ENCODE data around the gene SPAAR. TPM values are rescaled to one million over a fixed set of nuclear protein-coding genes. Genes with fewer than 3 reads are reported as not detected.

SPAAR gene
- total RNA-seq, 6 donors from 2014 or later, result 3.3 to 19.9 (median 8.5) TPM

DNA sequence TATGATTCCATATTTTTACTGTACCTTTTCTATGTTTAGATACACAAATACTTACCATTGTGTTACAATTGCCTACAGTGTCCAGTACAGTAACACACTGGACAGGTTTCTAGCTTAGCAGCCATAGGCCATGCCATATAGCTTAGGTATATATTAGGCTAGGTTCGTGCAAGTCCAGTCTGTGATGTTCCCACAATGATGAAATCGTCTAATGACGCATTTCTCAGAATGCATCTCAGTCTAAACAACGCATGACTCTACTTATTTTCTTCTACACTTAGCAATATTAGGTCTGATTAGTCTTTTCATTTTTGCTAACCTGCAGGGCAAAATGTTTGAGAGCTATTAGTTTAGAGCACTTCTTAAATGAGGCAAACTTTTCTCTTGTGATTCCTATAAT is 26.0 kb downstream of the SPAAR start:
- Histone ChIP-seq H3K27ac (no peak overlapping the region), H3K9me3 (no peaks in the 10 kb centered on the region), H3K36me3 (no peaks in the 10 kb centered on the region), H3K27me3 (no peaks in the 10 kb centered on the region), H3K4me3 (no peak overlapping the region), H3K4me1 (peaks cover 0 to 10% (median 10%) of the 10 kb centered on the region in 4 donors)
- no peak for TF ChIP-seq POLR2AphosphoS5 (IDR thresholded peaks at IDR 0.05)
- TF ChIP-seq, protein P1, sequence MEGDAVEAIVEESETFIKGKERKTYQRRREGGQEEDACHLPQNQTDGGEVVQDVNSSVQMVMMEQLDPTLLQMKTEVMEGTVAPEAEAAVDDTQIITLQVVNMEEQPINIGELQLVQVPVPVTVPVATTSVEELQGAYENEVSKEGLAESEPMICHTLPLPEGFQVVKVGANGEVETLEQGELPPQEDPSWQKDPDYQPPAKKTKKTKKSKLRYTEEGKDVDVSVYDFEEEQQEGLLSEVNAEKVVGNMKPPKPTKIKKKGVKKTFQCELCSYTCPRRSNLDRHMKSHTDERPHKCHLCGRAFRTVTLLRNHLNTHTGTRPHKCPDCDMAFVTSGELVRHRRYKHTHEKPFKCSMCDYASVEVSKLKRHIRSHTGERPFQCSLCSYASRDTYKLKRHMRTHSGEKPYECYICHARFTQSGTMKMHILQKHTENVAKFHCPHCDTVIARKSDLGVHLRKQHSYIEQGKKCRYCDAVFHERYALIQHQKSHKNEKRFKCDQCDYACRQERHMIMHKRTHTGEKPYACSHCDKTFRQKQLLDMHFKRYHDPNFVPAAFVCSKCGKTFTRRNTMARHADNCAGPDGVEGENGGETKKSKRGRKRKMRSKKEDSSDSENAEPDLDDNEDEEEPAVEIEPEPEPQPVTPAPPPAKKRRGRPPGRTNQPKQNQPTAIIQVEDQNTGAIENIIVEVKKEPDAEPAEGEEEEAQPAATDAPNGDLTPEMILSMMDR (IDR thresholded peaks at IDR 0.05), result no peak
- TF ChIP-seq EP300 (IDR thresholded peaks at IDR 0.05), result no peak
- TF ChIP-seq POLR2A (IDR thresholded peaks at IDR 0.05), result no peak
- ATAC-seq (ENCODE audit: low FRiP score in 2 of 2), result no peak
- DNase-seq, result no peak
- 88 to 92% methylated on average over 4 of the region's 4 CpGs for WGBS, 2 donors

DNA sequence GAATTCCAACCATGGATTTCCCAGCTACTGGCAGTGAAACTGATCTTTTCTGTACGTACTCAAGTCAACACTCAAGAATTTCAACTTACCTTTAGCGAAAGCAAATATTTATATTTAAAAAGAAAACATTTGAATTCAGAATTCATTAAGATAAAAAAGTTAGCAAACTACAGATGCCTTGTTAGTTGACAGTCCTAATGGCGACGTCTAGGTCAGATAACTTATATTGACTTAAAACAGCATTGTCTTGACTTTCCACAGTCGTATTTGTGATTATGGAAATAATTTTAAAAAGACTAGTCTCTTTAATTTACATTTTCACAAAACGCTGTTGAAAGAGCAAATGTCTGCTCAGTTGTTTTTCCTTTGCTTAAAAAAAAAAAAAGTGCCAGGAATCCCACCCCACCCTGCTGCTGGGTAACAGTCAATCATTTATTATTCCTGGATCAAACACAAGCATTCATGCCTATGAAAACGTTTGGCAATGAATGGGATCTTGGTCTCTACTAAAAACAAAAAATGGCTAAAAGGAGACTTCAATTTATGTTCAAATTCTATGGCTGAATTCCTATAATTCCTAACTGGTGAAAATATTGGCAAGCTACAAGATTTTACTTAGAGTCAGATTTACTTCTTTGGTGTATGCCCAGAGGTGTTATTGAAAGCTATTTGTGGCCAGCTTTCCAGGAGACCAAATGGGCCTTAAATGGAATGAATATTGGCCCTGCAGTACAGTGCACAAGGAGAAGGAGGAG is 26.6 kb downstream of the SPAAR start:
- H3K9me3 ChIP-seq, result no peaks in the 10 kb centered on the region
- H3K27me3 ChIP-seq, result no peaks in the 10 kb centered on the region
- no peak for ATAC-seq (ENCODE audit: low FRiP score in 2 of 2)
- peaks cover 0 to 10% (median 10%) of the 10 kb centered on the region in 4 donors for H3K4me1 ChIP-seq
- no peak overlapping the region for H3K4me3 ChIP-seq
- H3K36me3 ChIP-seq, result no peaks in the 10 kb centered on the region
- 56 to 63% methylated on average over 7 of the region's 7 CpGs for WGBS, 2 donors
- TF ChIP-seq POLR2AphosphoS5 (IDR thresholded peaks at IDR 0.05), result no peak
- no peak for TF ChIP-seq EP300 (IDR thresholded peaks at IDR 0.05)
- TF ChIP-seq POLR2A (IDR thresholded peaks at IDR 0.05), result no peak
- TF ChIP-seq, protein P1 (IDR thresholded peaks at IDR 0.05), result no peak
- H3K27ac ChIP-seq, result no peak overlapping the region
- no peak for DNase-seq

DNA sequence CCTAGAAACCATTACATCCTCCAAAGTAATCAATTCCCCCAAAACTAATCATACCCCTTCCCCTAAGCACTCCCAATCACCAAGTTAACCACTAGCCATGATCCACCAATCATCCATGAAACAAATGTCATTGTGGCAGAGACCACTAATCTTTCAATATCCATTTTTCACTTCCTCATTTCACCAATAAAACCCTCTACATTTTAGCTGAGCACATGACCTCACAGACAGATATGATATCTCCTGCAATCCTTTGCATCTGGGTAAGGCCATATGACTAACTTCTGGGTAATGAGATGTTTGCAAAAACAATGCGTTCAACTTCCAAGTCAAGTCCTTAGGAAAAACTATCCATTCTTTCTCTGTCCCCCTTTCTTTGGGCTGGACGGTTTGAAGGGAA is 27.9 kb downstream of the SPAAR start:
- no peak overlapping the region for H3K27ac ChIP-seq
- H3K9me3 ChIP-seq, result no peaks in the 10 kb centered on the region
- H3K36me3 ChIP-seq, result no peaks in the 10 kb centered on the region
- H3K4me1 ChIP-seq, result peaks cover 0 to 10% (median 10%) of the 10 kb centered on the region in 4 donors
- 82 to 90% methylated on average over 2 of the region's 2 CpGs for WGBS, 2 donors
- TF ChIP-seq, protein P1 (IDR thresholded peaks at IDR 0.05), result no peak
- TF ChIP-seq POLR2A (IDR thresholded peaks at IDR 0.05) (no peak), EP300 (IDR thresholded peaks at IDR 0.05) (no peak)
- no peak for DNase-seq
- ATAC-seq (ENCODE audit: low FRiP score in 2 of 2), result no peak
- no peak overlapping the region for H3K4me3 ChIP-seq
- no peaks in the 10 kb centered on the region for H3K27me3 ChIP-seq

DNA sequence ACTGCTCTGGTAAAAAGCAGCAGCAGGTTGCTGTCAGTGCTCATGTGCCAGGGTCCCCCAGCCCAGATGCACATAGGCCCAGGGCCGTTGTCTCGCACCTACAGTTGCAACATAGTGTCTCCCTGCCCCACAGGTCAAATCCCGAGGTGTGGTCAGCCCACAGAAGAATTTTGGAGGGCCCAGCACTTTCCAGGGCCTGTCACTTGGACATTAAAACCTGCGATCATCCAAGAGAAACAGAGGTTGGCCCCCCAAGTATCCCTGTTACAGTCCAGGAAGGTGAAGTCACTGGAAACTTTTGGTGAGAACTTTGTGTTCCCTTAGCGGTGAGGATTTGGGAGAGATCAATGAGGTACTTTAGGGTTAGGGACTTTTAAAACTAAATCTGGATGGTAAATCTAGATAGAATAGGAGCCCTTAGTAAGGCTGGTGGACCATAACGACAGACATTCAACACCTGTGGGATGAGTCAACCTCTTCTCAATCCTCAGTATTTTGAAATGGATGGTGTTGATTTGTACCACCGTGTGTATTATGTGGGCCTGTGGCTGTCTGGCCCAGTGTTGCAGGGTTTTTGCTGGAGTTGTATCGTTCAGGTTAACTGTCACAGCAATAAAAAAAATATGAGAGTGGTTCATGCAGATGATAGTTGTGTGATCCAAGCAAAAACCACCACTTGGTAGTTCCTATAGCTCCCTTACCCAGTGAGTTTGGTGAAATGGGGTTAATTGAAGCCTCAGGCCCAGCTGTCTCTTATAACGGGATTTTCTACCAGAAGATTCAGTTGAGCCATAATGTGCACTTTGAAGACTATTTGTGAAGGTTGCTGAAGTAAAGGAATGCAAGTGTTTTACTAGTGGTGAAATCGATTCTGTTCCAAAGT is 29.4 kb downstream of the SPAAR start:
- Histone ChIP-seq H3K27me3 (no peaks in the 10 kb centered on the region), H3K9me3 (no peaks in the 10 kb centered on the region), H3K4me3 (no peak overlapping the region), H3K36me3 (no peaks in the 10 kb centered on the region), H3K27ac (no peak overlapping the region), H3K4me1 (peaks cover 0 to 1% (median 0%) of the 10 kb centered on the region in 4 donors)
- DNase-seq, result no peak
- TF ChIP-seq EP300 (IDR thresholded peaks at IDR 0.05) (no peak), POLR2A (IDR thresholded peaks at IDR 0.05) (no peak), POLR2AphosphoS5 (IDR thresholded peaks at IDR 0.05) (no peak)
- TF ChIP-seq, protein P1 (IDR thresholded peaks at IDR 0.05), result no peak
- ATAC-seq (ENCODE audit: low FRiP score in 2 of 2), result no peak
- WGBS, 2 donors, result 85 to 90% methylated on average over 9 to 10 of the region's 10 CpGs

Data from upper lobe of left lung (tissue), 6 donors.